Esophagus (tissue), 2 donors: ENCODE results near the gene TRAM1L1. TPM values are rescaled to one million over a fixed set of nuclear protein-coding genes. Genes with fewer than 3 reads are reported as not detected.

ENCODE experiments used
- H3K27ac ChIP-seq, 2 donors: one replicate each; pipeline ENCODE4 v1.5.1; 2013; ENCODE audit warnings: low read depth in 2 of 2, mild to moderate bottlenecking in 2 of 2, inconsistent platforms in 1 of 2, low read length in 1 of 2, moderate library complexity in 1 of 2
- H3K27me3 ChIP-seq, 2 donors: one replicate each; pipeline ENCODE4 v1.6.1; 2013; ENCODE audit warnings: low read length in 2 of 2, control low read depth in 1 of 2, mild to moderate bottlenecking in 1 of 2; ENCODE audit not compliant: insufficient read depth in 2 of 2, control insufficient read depth in 1 of 2
- H3K36me3 ChIP-seq, 2 donors: one replicate each; pipeline ENCODE4 v1.6.1; 2013; ENCODE audit warnings: low read length in 1 of 2; ENCODE audit not compliant: control insufficient read depth in 2 of 2, insufficient read depth in 2 of 2
- H3K4me1 ChIP-seq, 2 donors: one replicate each; pipeline ENCODE4 v1.6.1; 2013; ENCODE audit warnings: low read length in 1 of 2; ENCODE audit not compliant: control insufficient read depth in 2 of 2, insufficient read depth in 2 of 2
- H3K4me3 ChIP-seq, 2 donors: one replicate each; pipeline ENCODE4 v1.5.1; 2013; ENCODE audit warnings: low read length in 2 of 2, mild to moderate bottlenecking in 2 of 2, low read depth in 1 of 2, moderate library complexity in 1 of 2
- H3K9me3 ChIP-seq, 2 donors: one replicate each; pipeline ENCODE4 v1.6.1; 2013; ENCODE audit warnings: mild to moderate bottlenecking in 2 of 2, low read depth in 1 of 2, low read length in 1 of 2, moderate library complexity in 1 of 2; ENCODE audit not compliant: control insufficient read depth in 2 of 2, insufficient read depth in 1 of 2
- WGBS, 2 donors: extraction: QIAGEN DNeasy Blood & Tissue Kit; methylation state at CpG; one replicate each; pipeline ENCODE4 v1.1.7; 2013; 5-methylcytosine and 5-hydroxymethylcytosine counted together
- polyA plus RNA-seq, 2 donors: library from polyadenylated mRNA; stranded (reverse); fragments of 200-250 nt; gene quantifications; one replicate each; pipeline ENCODE4 v1.2.3, GENCODE V29; 2013
- donor health status: healthy with polysubstance abuse.
- donor health status: Bipolar disorder and iron deficiency.

Gene TRAM1L1
- under 1 TPM; 0.37 to 0.49 TPM for polyA plus RNA-seq

GRCh38 chr4:117084866-117085701 lies at the start of gene TRAM1L1:
TRAM1L1 (minus strand) TSS chr4:117085576; CDS start chr4:117085393, 183 bp downstream.
- Histone ChIP-seq H3K9me3 (peaks cover 0 to 2% of the 10 kb centered on the region in 2 donors), H3K36me3 (no peaks in the 10 kb centered on the region), H3K27me3 (no peaks in the 10 kb centered on the region), H3K4me3 (peak within 1 kb of the TSS; percentile 74 to 85), H3K4me1 (no peaks in the 10 kb centered on the region), H3K27ac (peak within 1 kb of the TSS in 1 of 2 donors; percentile 68)
- 4 to 5% methylated on average over 45 of the region's 45 CpGs for WGBS, 2 donors

GRCh38 chr4:117134386-117134785 lies 49.0 kb upstream of the TRAM1L1 start:
- 4 to 8% methylated on average over 4 of the region's 4 CpGs for WGBS, 2 donors
- no peak overlapping the region for H3K4me3 ChIP-seq
- no peaks in the 10 kb centered on the region for H3K9me3 ChIP-seq
- H3K36me3 ChIP-seq, result no peaks in the 10 kb centered on the region
- H3K4me1 ChIP-seq, result peaks cover 0 to 3% of the 10 kb centered on the region in 2 donors
- H3K27ac ChIP-seq, result no peak overlapping the region
- H3K27me3 ChIP-seq, result no peaks in the 10 kb centered on the region

- Histone ChIP-seq H3K4me1 (no peaks in the 10 kb centered on the region), H3K27me3 (no peaks in the 10 kb centered on the region), H3K9me3 (no peaks in the 10 kb centered on the region), H3K27ac (no peak overlapping the region), H3K36me3 (no peaks in the 10 kb centered on the region), H3K4me3 (no peak overlapping the region)
These were observed 11.5 kb upstream of the TRAM1L1 start for GRCh38 chr4:117096886-117097285.

- Histone ChIP-seq H3K27me3 (no peaks in the 10 kb centered on the region), H3K4me3 (no peak overlapping the region), H3K27ac (no peak overlapping the region), H3K4me1 (no peaks in the 10 kb centered on the region), H3K36me3 (no peaks in the 10 kb centered on the region), H3K9me3 (no peaks in the 10 kb centered on the region)
- 83% methylated on average over 5 of the region's 5 CpGs for WGBS, 2 donors
These were observed 11.1 kb upstream of the TRAM1L1 start for GRCh38 chr4:117096462-117096861.

- no peak overlapping the region for H3K4me3 ChIP-seq
- H3K36me3 ChIP-seq, result no peaks in the 10 kb centered on the region
- no peaks in the 10 kb centered on the region for H3K4me1 ChIP-seq
- H3K9me3 ChIP-seq, result no peaks in the 10 kb centered on the region
- H3K27ac ChIP-seq, result no peak overlapping the region
- no peaks in the 10 kb centered on the region for H3K27me3 ChIP-seq
These were observed 8.2 kb upstream of the TRAM1L1 start for GRCh38 chr4:117093571-117093970.

GRCh38 chr4:117077760-117078159 lies 7.6 kb downstream of the TRAM1L1 start:
- WGBS, 2 donors, result 68 to 83% methylated on average over 2 of the region's 2 CpGs
- H3K27ac ChIP-seq, result no peak overlapping the region
- no peaks in the 10 kb centered on the region for H3K27me3 ChIP-seq
- no peaks in the 10 kb centered on the region for H3K4me1 ChIP-seq
- no peaks in the 10 kb centered on the region for H3K36me3 ChIP-seq
- H3K4me3 ChIP-seq, result no peak overlapping the region
- H3K9me3 ChIP-seq, result peaks cover 0 to 3% of the 10 kb centered on the region in 2 donors

GRCh38 chr4:117068120-117068519 lies 17.3 kb downstream of the TRAM1L1 start:
- no peaks in the 10 kb centered on the region for H3K36me3 ChIP-seq
- H3K9me3 ChIP-seq, result no peaks in the 10 kb centered on the region
- no peak overlapping the region for H3K27ac ChIP-seq
- no peaks in the 10 kb centered on the region for H3K4me1 ChIP-seq
- H3K4me3 ChIP-seq, result no peak overlapping the region
- no peaks in the 10 kb centered on the region for H3K27me3 ChIP-seq
- 82 to 90% methylated on average over 3 of the region's 3 CpGs for WGBS, 2 donors

- H3K4me1 ChIP-seq, result no peaks in the 10 kb centered on the region
- 57 to 71% methylated on average over 2 of the region's 2 CpGs for WGBS, 2 donors
- no peaks in the 10 kb centered on the region for H3K9me3 ChIP-seq
- H3K27ac ChIP-seq, result no peak overlapping the region
- H3K27me3 ChIP-seq, result no peaks in the 10 kb centered on the region
- no peak overlapping the region for H3K4me3 ChIP-seq
- no peaks in the 10 kb centered on the region for H3K36me3 ChIP-seq
These were observed 21.2 kb downstream of the TRAM1L1 start for GRCh38 chr4:117063961-117064696.

- Histone ChIP-seq H3K27me3 (no peaks in the 10 kb centered on the region), H3K27ac (no peak overlapping the region), H3K9me3 (peaks cover 0 to 3% of the 10 kb centered on the region in 2 donors), H3K36me3 (no peaks in the 10 kb centered on the region), H3K4me1 (no peaks in the 10 kb centered on the region), H3K4me3 (no peak overlapping the region)
- WGBS, 2 donors, result 88% methylated on average over 5 of the region's 5 CpGs
These were observed 42.4 kb downstream of the TRAM1L1 start for GRCh38 chr4:117042962-117043361.
